GM21576 (cell line): ENCODE measurements around the gene LSM7.
A peak's percentile ranks its signal among the peaks of the same experiment; 100 is the strongest.

Experiments used
- ATAC-seq: cut with Tn5 transposase; IDR thresholded peaks from one replicate; pipeline ENCODE4 v1.9.1; 2021; ENCODE audit warnings: mild to moderate bottlenecking, moderate library complexity; ENCODE audit not compliant: unreplicated experiment

The LSM7 gene

DNA sequence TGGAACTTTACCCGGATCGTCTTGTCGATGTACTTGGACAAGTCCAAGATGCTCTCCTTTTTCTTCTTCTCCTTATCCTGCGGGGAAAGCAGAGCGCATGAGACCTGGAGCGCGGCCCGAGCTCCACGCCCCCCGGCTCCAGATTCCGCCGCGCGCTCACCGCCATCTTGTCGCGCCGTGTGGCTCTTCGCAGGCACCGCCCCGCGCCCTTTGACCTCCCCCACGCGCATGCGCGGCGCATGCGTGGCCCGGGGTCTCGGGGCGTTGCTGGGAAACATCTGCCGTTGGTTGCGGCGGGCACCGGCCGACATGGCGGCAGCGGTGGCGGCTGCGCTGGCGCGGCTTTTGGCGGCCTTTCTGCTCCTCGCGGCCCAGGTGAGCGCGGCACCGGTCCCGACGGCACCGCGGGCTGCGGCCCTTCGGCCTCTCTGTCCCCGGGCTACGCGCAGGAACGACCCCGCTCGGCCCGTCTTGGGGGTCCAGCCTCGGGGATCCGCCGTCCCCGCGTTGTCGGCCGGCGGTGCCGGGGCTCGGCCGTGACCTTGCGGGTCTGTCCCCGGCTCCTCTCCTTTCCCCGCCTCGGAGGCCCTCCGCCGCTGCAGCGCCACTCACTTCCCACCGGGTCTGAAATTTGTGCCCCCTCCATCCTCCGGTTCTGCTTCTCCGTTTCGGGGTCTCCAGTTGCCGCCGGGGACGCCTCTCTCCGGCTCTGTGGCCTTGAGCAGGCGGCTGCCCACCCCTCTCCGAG is at the start of gene LSM7, which contains the start of gene SPPL2B:
Gene LSM7 (minus strand): TSS at position 186 of the 748 bp plus-strand sequence. CDS start 20 bp downstream, at position 166.
Gene SPPL2B (plus strand): TSS at position 284 of the 748 bp plus-strand sequence. CDS start 26 bp downstream, at position 310.
- peak; percentile 49 for ATAC-seq

DNA sequence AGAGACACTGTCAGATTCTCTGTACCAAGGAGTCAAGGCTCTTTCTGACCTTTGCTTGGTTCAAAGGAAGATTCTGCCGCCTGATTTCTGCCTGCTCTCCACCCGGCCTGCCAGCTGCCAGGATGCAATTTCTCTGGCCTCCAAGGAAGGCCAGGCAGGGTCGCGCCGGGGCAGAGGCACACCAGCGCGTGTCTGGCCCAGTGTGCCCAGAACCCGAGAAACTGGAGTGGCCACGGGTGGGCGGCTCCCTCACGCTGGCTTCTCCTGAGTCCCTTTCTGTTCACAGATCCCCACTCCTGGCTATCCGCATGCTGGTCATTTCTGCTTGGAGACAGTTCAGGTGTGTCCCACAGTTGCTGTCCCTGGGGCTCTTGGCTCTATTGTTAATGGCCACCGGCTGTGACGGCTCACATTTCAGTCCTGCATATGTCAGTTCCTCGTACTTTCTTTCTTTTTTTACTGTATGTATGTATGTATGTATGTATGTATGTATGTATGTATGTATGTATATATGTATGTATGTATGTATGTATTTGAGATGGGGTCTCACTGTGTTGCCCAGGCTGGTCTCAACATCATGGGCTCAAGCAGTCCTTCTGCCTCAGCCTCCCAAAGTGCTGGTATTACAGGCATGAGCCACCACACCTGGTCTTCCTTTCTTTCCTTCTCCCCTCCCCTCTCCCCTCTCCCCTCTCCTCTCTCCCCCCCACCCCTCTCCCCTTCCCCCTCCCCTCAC is 48.6 kb upstream of the LSM7 start:
- no peak for ATAC-seq

DNA sequence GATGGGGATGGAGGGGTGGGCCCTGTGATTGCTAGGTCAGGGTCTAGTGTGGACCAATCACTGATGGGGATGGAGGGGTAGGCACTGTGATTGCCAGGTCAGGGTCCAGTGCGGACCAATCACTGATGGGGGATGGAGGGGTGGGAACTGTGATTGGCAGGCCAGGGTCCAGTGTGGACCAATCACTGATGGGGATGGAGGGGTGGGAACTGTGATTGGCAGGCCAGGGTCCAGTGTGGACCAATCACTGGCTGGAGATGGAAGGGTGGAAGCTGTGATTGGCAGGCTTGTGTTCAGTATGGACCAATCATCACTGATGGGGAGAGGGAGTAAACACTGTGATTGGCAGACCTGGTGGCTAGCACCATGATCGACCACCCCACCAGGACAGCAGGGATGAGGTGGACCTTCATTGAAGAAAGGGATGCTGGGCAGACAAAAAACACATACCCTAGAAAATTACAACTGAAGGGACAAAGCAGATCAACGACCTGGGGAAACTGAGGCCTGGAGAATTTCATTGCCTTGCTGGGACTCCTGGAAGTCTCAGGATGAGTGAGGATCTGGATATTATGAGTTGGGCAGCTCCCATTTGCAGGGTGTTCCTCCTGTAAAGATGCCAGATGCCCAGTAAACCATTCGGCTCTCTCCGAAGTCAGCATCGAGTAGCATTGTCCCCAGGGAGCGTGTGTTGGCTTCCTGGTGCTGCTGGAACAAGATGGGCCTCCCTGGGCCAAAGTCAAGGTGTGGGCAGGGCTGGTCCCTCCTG is 47.2 kb upstream of the LSM7 start:
- no peak for ATAC-seq

DNA sequence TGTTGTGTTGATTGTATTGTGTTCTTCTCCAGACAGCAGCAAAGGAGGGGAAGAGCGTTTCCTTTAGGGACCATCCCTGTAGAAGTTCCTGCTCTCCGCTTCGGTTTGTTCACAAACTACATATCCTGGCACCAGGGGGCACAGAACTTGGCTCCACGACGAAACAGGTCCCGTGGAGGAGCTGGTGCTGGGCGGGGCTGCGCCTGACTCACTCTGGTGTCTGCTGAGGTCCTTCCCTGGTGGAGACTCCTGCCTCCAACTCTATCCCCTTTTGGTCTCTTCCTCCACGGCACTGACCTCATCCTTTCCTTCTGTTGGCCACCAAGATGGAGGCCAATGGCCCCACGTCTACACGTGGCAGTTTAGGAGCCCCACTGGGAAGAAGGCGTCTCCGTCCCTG is 46.4 kb upstream of the LSM7 start:
- ATAC-seq: no peak

DNA sequence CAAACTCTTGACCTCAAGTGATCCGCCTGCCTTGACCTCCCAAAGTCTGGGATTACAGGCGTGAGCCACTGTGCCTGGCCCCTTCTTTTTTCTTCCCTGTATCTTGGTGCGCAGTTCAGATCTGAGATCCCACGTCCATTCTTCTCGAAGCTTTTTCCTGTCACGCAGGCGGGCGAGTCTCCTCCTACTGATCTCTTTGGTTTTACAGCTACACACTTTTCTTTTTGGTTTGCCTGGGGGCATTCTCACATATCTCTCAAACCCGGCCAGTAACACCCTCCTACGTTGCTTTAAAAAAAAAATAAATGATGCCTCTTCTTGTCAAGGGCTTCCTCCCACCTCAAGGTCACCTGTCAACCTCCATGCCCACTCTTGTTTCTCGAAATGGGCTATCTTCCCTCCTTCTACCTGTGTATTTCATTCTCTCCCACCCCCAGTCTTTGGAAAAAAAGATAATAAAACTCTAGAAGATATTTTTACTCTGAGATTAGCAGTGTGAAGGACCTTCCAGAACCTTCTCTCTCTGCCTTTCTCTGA is 43.8 kb upstream of the LSM7 start:
- no peak for ATAC-seq

DNA sequence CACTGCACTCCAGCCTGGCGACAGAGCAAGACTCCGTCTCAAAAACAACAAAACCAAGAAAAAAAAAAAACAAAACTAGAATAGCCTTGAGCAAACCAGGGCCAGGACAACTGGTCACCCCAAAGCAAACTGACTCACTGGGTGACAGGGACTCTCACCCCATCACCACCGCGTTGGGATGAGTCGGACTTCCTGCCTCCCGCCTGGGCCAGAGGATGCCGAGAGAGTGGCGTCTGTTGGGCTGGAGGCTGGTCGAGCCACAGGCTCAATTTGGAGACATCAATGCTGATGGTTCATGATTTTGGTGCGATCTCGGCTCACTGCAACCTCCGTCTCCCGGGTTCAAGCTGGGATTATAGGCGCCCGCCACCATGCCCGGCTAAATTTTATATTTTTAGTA is 43.3 kb upstream of the LSM7 start:
- ATAC-seq: no peak

DNA sequence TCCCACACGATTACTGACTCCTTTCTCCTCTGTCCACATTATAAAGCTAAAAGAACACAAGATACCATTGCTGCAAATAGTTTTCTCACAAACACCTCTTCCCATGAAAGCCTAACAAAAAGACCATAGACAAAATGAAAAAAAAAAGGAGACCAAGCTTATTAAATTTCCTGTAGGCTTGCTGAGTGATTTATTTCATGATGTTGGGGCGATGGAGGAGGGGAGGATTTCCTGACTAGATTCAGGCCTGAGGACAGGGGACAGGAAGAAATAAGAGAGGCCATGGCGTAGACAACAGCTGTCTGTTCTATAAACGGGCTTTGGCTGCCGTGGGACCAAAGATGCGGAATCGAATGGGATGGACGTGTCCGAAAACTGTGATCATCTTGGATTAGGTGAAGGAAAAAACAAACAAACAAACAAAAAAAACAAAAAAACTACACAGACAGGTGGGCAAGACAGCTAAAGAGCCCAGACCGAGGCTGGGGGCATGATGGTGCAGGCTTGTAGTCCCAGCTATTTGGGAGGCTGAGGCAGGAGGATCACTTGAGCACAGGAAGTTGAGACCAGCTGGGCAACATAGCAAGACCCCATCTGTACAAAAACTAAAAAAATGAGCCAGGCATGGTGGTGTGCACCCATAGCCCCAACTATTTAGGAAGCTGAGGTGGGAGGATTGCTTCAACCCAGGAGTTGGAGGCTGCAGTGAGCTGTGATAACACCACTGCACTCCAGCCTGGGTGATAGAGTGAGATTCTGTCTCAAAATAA is 37.0 kb upstream of the LSM7 start:
- ATAC-seq: no peak

DNA sequence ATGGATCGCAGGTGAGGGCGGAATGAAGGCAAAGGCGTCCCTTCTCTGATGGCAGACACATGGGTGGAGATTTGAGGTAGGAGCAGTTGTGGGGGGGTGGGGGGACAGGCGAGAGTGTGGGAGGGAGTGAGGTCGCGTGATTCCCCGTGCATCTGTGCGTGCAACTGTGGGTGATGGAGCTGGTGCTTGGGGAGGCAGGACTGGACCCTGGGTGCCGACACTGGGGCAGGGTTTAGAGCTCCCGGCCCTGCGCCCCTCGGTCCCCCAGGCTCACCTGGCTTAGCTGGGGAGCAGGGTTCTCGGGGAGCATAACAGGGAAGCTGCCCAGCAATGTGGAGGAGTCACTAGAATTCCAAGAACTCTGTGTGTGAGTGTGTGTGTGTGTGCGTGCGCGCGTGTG is 35.0 kb upstream of the LSM7 start:
- no peak for ATAC-seq

DNA sequence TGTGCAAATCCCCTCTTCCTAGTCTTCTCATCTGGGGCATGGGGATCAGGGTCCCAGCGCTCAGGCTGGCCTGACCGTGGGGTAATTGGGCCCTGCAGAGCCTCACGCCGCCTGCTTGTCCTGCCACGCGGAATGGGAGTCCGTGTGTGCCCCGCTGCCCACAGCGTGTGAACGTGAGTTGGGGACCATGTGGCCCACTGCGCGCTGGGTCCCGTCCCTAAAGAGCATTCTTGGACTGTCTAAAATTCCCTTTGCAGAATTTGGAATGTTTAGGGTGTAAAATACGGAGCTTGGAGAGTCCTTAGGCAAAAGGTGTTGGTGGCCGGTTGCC is 34.5 kb upstream of the LSM7 start:
- no peak for ATAC-seq

DNA sequence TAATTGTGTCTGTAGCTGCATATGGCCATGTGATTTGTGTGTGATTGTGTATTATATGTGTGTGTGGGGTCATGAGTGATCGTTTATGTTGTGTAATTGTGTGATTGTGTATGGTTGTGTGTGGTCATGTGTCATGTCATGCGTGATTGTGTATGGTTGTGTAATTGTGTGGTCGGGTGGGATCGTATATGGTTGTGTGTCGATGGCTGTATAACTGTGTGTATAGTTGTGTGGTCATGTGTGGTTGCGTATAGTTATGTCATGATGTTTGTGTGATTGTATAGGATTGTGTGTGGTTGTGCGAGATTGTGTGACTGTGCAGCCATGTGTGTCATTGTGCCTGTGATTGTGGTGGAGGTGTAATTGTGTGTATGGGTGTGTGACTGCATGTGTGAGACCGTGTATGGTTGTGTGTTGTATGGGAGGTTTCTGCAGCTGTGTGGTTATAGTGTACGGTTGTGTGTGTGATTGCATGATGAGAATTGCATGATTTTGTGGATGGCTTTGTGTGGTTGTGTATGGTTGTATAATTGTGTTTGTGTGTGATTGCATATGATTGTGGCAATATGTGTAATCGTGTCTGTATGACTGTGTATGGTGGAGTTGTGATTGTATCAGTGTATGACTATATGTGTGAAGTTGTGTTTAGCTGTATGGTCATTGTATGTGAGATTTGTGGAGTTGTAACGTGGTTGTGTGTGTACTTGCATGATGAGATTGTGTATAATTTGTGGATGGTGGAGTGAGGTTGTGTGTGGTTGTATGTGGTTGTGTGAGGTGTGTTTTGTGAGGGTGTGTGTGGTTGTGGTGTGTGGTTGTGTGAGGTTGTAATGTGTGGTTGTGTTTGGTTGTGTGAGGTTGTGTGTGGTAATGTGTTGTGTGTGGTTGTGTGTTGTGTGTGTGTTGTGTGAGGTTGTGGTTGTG is 33.9 kb upstream of the LSM7 start:
- no peak for ATAC-seq

DNA sequence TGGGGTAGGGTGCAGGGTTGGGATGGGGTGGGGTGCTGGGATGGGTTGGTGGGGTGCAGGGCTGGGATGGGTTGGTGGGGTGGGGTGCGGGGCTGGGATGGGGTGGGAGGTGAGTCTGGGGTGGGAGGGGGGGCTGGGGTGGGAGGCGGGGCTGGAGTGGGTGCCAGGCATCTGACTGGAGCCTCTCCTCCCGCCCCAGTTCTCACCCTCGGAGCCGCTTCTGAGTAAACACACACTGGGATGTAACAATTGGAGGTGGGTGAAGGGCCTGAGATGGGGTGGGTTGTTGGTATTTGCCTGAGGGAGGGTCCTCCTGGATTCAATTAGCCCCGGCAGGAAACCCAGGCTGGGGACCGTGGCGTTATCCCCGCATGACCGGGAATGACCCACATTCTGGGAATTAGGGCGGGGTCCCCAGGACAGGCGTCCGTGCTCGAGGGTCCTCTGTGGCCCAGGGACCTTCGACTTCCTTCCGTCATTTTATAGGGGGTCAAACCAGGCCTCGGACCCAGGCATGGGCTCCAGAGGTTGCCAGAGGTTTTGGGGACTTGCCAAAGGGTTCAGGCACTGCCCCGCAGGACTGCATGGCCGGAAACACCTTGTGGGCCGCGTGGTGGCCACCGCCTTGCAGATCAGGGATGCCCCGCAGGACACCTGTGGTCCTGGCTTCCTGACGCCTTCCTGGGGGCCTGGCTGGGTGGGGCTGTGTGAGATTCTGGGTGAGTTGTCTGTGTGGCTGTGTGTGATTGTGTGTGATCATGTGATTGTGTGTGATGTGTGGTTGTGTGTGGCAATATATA is 33.1 kb upstream of the LSM7 start:
- ATAC-seq: no peak

DNA sequence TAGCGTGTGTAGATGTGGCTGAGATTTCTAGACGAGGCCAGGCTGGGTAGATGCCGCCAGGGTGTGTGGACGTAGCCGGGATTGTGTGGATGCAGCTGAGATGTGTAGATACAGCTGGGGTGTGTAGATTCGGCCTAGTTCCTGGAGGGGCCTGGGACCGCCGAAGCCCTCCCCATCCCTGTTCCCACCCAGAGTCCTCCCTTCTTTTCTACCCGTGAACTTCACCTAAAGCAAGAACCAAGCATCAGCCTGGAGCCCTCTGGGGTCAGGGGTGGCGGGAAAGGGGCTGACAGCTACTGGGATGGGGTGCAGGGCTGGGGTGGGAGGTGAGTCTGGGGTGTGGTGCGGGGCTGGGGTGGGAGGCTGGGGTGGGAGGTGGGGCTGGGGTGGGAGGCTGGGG is 32.4 kb upstream of the LSM7 start:
- ATAC-seq: no peak

DNA sequence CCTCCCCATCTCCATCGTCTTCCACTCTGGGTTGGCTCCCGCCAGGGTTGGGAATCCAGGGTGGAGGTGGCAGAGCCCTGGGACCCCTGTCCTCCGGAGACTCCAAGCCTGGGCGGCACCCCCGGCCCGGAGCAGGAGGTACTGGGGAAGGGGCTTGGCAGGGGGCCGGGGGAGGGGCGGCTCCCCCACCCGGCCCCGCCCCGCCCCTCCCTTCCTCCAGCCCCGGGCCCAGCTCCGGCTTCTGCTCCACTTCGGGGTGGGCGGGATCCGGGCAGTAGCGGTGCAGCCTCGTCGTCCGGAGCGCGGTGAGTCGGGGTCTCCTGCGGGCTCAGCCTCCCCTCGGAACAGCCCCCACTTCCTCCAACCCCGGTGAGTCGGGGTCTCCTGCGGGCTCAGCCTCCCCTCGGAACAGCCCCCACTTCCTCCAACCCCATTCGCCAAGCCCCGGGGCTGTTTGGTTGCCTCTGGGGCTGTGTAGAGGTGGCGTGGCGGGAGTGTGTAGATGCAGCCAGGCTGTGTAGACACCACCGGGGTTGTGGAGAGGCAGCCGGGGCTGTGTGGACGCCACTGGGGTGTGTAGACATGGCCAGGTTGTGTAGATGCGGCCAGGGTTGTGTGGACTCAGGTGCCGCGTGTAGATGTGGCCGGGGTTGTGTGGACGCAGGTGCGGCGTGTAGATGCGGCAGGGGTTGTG is 31.8 kb upstream of the LSM7 start, which contains the start of gene TMPRSS9:
Gene TMPRSS9 (plus strand): TSS at position 274 of the 694 bp plus-strand sequence. CDS start 29,521 bp downstream, outside the sequence.
- no peak for ATAC-seq

DNA sequence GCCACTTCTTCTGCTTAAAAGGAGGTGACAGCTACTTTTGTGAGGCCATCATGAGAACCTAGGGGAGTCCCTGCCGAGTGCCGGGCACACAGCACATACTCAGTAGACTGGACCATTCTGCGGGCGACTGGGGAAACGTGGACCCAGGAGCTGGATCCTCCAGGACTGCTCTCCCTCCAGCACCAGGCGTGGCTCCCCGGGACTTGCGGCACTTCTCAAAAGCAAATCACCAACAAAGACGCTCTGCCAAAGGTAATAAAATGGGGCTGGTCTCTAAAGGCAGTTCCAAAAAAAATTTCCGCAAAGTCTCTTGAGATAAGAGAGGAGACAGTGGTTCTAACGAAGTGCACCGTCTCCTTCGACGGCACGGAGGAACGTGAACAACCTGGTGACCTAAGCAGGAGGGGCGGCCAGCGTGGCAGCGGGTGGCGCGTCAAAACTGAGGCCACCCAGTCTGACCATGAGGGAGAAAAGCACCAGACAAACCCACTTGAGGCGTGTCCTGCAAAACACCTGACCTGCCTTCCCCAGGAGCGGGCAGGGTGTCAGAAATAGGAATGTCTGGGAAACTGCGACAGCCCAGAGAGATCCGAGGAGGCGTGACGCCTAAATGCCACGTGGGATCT is 30.3 kb upstream of the LSM7 start:
- ATAC-seq: no peak

DNA sequence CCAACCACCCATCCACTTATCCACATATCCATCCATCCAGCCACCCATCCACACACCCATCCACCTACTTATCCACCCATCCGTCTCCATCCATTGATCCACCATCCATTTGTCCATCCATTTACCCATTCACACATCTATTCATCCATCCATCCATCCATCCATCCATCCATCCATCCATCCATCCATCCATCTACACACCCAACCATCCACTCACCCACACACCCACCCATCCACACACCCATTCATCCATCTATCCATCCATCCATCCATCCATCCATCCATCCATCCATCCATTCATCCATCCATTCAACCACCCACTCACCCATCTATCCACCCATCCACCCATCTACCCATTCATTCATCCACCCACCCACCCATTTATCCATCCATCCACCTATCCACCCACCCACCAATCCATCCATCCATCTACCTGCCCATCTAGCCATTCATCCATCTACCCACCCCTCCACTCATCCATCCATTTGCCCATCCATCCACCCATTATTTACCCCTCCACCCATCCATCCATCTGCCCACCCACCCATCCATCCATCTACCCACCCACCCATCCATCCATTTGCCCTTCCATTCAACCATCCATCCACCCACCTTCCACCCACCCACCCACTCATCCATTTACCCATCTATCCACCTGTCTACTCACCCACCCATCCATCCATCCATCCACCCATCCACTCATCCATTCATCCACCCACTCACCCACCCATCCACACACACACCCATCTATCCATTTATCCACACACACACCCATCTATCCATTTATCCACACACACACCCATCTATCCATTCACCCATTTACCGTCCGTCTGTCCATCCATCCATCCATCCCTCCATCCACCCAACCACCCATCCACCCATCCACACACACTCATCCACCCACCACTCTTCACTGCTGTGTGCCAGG is 29.2 kb upstream of the LSM7 start:
- ATAC-seq: no peak

DNA sequence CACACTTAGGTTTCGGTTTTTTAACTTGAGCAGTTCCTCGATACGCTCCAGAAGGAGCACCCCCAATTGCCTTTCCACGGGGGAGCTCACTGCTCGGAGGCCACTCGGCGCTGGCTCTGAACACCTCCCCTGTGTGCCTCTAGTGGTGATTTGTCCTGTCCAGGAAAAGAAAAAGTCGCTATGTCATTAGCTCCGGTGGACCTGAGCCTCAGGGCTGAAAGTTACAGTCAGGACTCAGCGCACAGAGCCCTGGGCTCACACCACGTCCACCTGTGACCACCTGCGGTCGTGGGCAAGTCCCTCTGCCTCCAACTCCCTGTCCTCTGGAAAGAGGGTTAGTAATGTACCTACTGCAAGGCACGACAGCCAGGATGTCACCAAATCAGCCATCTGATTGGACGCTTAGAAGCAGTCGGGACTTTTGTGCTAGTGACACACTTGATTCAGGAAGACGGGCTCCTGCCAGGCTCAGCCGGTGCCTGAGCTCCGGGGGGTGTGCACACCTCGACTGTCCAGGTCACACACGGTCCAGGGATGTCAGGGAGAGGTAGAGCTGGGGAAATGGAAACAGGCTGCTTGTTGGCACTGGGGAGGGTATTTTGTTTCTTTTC is 27.8 kb upstream of the LSM7 start:
- ATAC-seq: no peak
